Natural killer cell (primary cell): ENCODE results near the gene PRAME. TPM values are rescaled to one million over a fixed set of nuclear protein-coding genes. Genes with fewer than 3 reads are reported as not detected.

ENCODE experiments used
- ATAC-seq, 3 donors: fragments of 150-1000 bp in 2 of 3; fragments of 200-7000 bp in 1 of 3; cut with Tn5 transposase; 1 replicate in 1 of 3; 2 replicates in 2 of 3; pipeline ENCODE4 v1.10.0; 2021; ENCODE audit warnings: mild to moderate bottlenecking in 2 of 3, moderate library complexity in 2 of 3
- DNase-seq, 2 donors: peaks; one replicate each; pipeline versions ENCODE4 v3.0.0 to v3.0.0-alpha.2; 2013 to 2021; ENCODE audit warnings: mixed read lengths in 1 of 2
- H3K27ac ChIP-seq: one replicate; pipeline ENCODE4 v1.5.1; 2013; ENCODE audit warnings: mild to moderate bottlenecking, low read length
- H3K27me3 ChIP-seq: one replicate; pipeline ENCODE4 v1.6.1; 2013; ENCODE audit warnings: low read length; ENCODE audit not compliant: control insufficient read depth, insufficient read depth
- H3K36me3 ChIP-seq: one replicate; pipeline ENCODE4 v1.6.1; 2013; ENCODE audit warnings: low read length; ENCODE audit not compliant: control insufficient read depth, insufficient read depth
- H3K4me1 ChIP-seq: one replicate; pipeline ENCODE4 v1.6.1; 2013; ENCODE audit warnings: low read length; ENCODE audit not compliant: control insufficient read depth, insufficient read depth
- H3K4me3 ChIP-seq: one replicate; pipeline ENCODE4 v1.5.1; 2013; ENCODE audit warnings: low read length
- H3K9me3 ChIP-seq: one replicate; pipeline ENCODE4 v1.6.1; 2013; ENCODE audit warnings: low read length; ENCODE audit not compliant: control insufficient read depth, insufficient read depth
- H3K27ac Mint-ChIP-seq, 2 donors: one replicate each; pipeline ENCODE4 v1.8.0; 2022; ENCODE audit warnings: mild to moderate bottlenecking in 2 of 2, mixed read lengths in 2 of 2, moderate library complexity in 1 of 2
- H3K27me3 Mint-ChIP-seq, 2 donors: one replicate each; pipeline ENCODE4 v1.8.0; 2022; ENCODE audit warnings: low read depth in 2 of 2, mixed read lengths in 2 of 2
- H3K36me3 Mint-ChIP-seq: one replicate; pipeline ENCODE4 v1.8.0; 2022; ENCODE audit warnings: mixed read lengths
- H3K4me1 Mint-ChIP-seq, 2 donors: one replicate each; pipeline ENCODE4 v1.8.0; 2022; ENCODE audit warnings: mixed read lengths in 2 of 2
- H3K4me3 Mint-ChIP-seq: one replicate; pipeline ENCODE4 v1.8.0; 2022; ENCODE audit warnings: mild to moderate bottlenecking, moderate library complexity, mixed read lengths
- H3K9me3 Mint-ChIP-seq, 2 donors: one replicate each; pipeline ENCODE4 v1.8.0; 2022; ENCODE audit warnings: mixed read lengths in 2 of 2
- WGBS: methylation state at CpG from one replicate; pipeline ENCODE4 v1.1.7; 2013; ENCODE audit warnings: missing lambda C conversion rate; ENCODE audit not compliant: insufficient coverage; 5-methylcytosine and 5-hydroxymethylcytosine counted together
- intact Hi-C: fragments of 100-400 bp; cut with micrococcal nuclease; formaldehyde crosslinking; loops from one replicate; pipeline ENCODE4 v1.14.2; 2022
- total RNA-seq, 4 donors: library from RNA; stranded (reverse); fragments of 120-200 nt in 1 of 4; gene quantifications; one replicate each; pipeline versions ENCODE4 v1.2.3 to v1.2.4, GENCODE V29; 2013 to 2022
- TF ChIP-seq, protein P1 (sequence below): fragments of 200-600 bp; IDR thresholded peaks from one replicate; pipeline ENCODE4 v1.8.0; 2022; ENCODE audit warnings: antibody characterized with exemption

The PRAME gene
- total RNA-seq, 3 donors from 2014 or later (not counting 1 experiment from before 2014, with no cell fraction given) = not detected

DNA sequence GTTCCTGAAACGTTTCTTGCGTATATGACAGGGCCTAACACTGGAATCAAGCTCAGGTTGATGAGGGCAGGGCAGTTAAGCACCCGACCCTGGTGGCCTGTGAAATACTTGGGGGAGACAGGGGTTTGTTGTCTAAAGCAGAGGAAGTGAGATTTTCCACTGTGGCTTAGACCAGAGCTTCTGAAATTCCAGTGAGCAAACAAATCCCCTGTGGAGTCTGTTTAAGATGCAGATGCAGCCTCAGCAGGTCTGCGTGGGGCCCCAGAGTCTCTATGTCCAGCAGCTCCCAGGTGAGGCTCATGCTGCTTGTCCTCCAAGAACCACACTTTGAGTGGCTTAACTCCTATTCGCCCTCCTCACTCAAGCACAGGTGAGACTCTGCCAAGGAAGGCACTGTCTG is 39.1 kb upstream of the PRAME start:
- no peaks in the 10 kb centered on the region for H3K36me3 Mint-ChIP-seq
- H3K4me3 Mint-ChIP-seq = no peak overlapping the region
- H3K4me1 Mint-ChIP-seq = peaks cover 6% of the 10 kb centered on the region in 2 donors
- ATAC-seq = no peak
- H3K27ac ChIP-seq = no peak overlapping the region
- DNase-seq = no peak
- H3K9me3 Mint-ChIP-seq = no peaks in the 10 kb centered on the region
- no peaks in the 10 kb centered on the region for H3K4me1 ChIP-seq
- no peaks in the 10 kb centered on the region for H3K36me3 ChIP-seq
- TF ChIP-seq, protein P1, sequence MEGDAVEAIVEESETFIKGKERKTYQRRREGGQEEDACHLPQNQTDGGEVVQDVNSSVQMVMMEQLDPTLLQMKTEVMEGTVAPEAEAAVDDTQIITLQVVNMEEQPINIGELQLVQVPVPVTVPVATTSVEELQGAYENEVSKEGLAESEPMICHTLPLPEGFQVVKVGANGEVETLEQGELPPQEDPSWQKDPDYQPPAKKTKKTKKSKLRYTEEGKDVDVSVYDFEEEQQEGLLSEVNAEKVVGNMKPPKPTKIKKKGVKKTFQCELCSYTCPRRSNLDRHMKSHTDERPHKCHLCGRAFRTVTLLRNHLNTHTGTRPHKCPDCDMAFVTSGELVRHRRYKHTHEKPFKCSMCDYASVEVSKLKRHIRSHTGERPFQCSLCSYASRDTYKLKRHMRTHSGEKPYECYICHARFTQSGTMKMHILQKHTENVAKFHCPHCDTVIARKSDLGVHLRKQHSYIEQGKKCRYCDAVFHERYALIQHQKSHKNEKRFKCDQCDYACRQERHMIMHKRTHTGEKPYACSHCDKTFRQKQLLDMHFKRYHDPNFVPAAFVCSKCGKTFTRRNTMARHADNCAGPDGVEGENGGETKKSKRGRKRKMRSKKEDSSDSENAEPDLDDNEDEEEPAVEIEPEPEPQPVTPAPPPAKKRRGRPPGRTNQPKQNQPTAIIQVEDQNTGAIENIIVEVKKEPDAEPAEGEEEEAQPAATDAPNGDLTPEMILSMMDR = no peak
- peaks cover 0 to 10% of the 10 kb centered on the region in 2 donors for H3K27me3 Mint-ChIP-seq
- no peak overlapping the region for H3K27ac Mint-ChIP-seq
- H3K9me3 ChIP-seq = no peaks in the 10 kb centered on the region
- H3K4me3 ChIP-seq = no peak overlapping the region
- intact Hi-C loops = loop anchor here (10.0 kb wide), 1 partner anchor 527 kb away; no protein-coding TSS in a partner anchor
- no peaks in the 10 kb centered on the region for H3K27me3 ChIP-seq
- 73% methylated on average over 5 of the region's 5 CpGs for WGBS

DNA sequence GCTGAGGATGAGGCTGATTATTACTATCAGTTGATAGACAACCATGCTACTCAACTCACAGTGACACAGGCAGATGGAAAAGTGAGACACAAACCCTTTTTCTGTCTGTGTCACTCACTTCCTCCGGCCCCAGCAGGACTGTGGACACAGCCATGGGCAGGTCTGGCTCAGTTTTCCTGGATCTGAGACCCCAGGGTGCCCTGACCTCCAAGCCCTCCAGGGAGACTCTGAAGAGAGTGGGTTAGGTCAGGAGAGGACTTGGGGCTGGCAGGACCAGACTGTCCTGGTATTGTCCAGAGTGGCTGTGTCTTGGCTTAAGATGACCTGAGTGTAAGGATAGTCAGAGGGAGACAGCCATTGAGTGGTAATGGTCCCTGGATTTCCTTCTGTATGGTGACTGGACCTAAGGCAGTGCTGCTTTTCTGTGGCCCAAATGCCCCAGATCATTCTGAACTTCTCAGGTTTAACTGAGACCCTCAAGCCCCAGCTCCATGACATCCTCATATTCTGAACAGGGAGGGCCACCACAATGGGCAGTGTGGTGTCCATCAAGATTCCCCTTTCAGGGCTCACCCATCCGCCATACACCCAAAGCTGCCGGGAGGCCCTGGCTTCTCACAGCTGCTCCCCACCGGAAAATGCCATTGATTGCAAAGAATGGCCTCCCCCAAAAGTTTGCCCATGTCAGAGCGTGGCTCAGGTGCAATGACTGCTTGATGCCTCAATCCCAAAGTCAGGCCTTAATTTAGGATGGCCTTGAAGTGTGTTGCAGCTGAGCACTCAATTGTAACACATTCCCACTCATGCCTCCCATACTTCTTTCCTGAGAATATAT is 36.2 kb upstream of the PRAME start:
- Mint-ChIP-seq H3K36me3 (no peaks in the 10 kb centered on the region), H3K27ac (no peak overlapping the region), H3K27me3 (peaks cover 0 to 4% of the 10 kb centered on the region in 2 donors), H3K4me3 (no peak overlapping the region), H3K9me3 (no peaks in the 10 kb centered on the region), H3K4me1 (peaks cover 6% of the 10 kb centered on the region in 2 donors)
- ATAC-seq = no peak
- intact Hi-C loops = loop anchor here (2.0 to 10.0 kb wide), 2 partner anchors 290 to 530 kb away; no protein-coding TSS in a partner anchor
- no peaks in the 10 kb centered on the region for H3K9me3 ChIP-seq
- H3K4me3 ChIP-seq = no peak overlapping the region
- H3K36me3 ChIP-seq = no peaks in the 10 kb centered on the region
- WGBS = 73% methylated on average over 5 of the region's 5 CpGs
- H3K4me1 ChIP-seq = no peaks in the 10 kb centered on the region
- TF ChIP-seq, protein P1 = no peak
- no peak for DNase-seq
- H3K27me3 ChIP-seq = no peaks in the 10 kb centered on the region
- H3K27ac ChIP-seq = no peak overlapping the region

DNA sequence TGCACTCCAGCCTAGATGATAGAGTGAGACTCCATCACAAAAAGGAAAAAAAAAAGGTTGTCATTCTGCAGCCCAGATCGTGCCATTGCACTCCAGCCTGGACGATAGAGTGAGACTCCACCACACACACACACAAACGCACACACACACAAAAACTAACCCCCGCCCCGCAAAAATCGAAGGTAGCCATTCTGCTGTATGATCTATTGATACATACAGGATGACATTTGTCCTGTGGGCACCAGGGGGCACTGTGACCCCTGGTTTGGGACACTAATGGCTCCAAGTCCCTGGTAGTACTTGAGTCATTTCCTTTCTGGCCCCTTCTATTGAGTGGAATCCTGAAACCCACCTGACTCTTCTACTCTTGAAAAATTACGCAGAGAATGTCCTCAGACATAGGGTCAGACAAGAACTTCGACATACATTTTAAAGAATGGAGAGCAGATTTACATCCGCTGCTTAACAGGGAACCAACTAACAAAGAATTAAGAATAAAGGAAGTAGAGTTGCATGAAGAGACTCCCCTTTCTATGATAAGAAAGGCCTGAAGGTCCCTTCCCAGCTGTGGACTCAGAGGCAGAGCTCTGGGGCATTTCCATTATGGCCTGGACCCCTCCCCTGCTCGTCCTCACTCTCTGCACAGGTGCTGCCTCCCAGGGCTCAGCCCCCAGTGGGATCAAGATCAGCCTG is 35.0 kb upstream of the PRAME start:
- Histone ChIP-seq H3K36me3 (no peaks in the 10 kb centered on the region), H3K27me3 (no peaks in the 10 kb centered on the region), H3K4me1 (no peaks in the 10 kb centered on the region), H3K9me3 (no peaks in the 10 kb centered on the region), H3K4me3 (no peak overlapping the region), H3K27ac (no peak overlapping the region)
- TF ChIP-seq, protein P1 = peak; percentile 76
- peaks cover 0 to 4% of the 10 kb centered on the region in 2 donors for H3K27me3 Mint-ChIP-seq
- no peaks in the 10 kb centered on the region for H3K36me3 Mint-ChIP-seq
- H3K4me3 Mint-ChIP-seq = no peak overlapping the region
- no peaks in the 10 kb centered on the region for H3K9me3 Mint-ChIP-seq
- H3K4me1 Mint-ChIP-seq = peaks cover 6% of the 10 kb centered on the region in 2 donors
- H3K27ac Mint-ChIP-seq = no peak overlapping the region
- DNase-seq = peak; percentile 50 to 80
- peak; percentile 67 to 88 (median 82) for ATAC-seq
- intact Hi-C loops = loop anchor here (1.0 to 10.0 kb wide), 3 partner anchors 291 to 531 kb away; no protein-coding TSS in a partner anchor
- WGBS = 47% methylated on average over 10 of the region's 10 CpGs
